Body of pancreas (tissue), 4 donors: ENCODE results near the gene HACD3.

ENCODE experiments used
- POLR2A ChIP-seq, 3 donors: fragments of 450-650 bp; IDR thresholded peaks; one replicate each; pipeline ENCODE4 v1.6.1; 2016; ENCODE audit warnings: antibody characterized with exemption in 3 of 3, mild to moderate bottlenecking in 2 of 3
- TF ChIP-seq, protein P1 (sequence below), 7 experiments: fragments of 450-650 bp in 4 of 7; fragments of 200-600 bp in 3 of 7; sonication (generic) in 3 of 7; IDR thresholded peaks; one replicate each; pipeline ENCODE4 v1.5.1; 2016 to 2019; ENCODE audit warnings: antibody characterized with exemption in 7 of 7

DNA sequence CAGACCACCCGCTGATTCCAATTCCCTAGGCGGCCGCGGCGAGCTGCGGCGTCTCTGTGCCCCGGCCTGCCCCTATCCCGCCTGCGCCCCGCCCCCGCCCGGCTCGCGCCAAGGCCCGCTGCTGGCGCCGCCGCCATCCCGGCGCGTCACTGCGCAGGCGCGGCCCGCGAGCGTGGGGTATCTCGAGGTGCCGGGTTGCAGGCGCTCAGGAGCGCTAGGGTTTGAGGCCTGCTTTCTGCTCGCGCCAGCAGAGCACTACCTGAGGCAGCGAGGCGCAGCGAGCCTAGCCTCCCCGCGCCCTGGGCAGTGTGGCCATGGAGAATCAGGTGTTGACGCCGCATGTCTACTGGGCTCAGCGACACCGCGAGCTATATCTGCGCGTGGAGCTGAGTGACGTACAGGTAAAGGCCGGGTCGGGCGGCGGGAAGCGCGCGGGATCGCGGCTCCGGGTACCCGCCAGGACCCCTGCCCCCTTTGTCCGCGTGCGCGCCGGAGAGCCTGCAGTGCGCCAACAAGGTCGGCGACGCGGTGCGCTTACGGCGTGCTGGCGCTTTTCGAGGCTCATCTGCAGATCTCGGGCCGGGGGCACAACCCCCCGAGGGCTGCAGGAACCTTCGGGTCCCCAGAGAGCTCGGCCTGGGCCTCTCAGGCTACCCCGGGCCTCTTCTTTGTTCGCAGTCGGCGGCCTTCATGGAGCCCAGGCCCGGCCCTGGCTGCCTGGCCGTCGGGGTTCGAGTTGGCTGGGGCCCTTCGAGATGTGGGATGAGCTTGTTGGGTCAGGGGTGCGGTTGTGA, at the start of gene HACD3:
- TF ChIP-seq, protein P1, sequence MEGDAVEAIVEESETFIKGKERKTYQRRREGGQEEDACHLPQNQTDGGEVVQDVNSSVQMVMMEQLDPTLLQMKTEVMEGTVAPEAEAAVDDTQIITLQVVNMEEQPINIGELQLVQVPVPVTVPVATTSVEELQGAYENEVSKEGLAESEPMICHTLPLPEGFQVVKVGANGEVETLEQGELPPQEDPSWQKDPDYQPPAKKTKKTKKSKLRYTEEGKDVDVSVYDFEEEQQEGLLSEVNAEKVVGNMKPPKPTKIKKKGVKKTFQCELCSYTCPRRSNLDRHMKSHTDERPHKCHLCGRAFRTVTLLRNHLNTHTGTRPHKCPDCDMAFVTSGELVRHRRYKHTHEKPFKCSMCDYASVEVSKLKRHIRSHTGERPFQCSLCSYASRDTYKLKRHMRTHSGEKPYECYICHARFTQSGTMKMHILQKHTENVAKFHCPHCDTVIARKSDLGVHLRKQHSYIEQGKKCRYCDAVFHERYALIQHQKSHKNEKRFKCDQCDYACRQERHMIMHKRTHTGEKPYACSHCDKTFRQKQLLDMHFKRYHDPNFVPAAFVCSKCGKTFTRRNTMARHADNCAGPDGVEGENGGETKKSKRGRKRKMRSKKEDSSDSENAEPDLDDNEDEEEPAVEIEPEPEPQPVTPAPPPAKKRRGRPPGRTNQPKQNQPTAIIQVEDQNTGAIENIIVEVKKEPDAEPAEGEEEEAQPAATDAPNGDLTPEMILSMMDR (IDR thresholded peaks at IDR 0.05) = peak in 1 of 7 experiments; percentile 16
- TF ChIP-seq POLR2A (IDR thresholded peaks at IDR 0.05) = peak; percentile 21 to 59 (median 59)
